K562 (cell line): Measurements from ENCODE around the gene CEBPZ. TPM values are rescaled to one million over a fixed set of nuclear protein-coding genes. Genes with fewer than 3 reads are reported as not detected.

Experiments
- CBX5 ChIP-seq: IDR thresholded peaks from 2 replicates; pipeline ENCODE4 v1.6.1; 2014; ENCODE audit warnings: low read depth, borderline replicate concordance
- SAFB ChIP-seq: fragments of 200-400 bp; formaldehyde crosslinking; IDR thresholded peaks from 2 replicates; pipeline ENCODE4 v1.6.1; 2017; ENCODE audit warnings: low read depth, low read length, borderline replicate concordance
- TBL1XR1 ChIP-seq, 2 experiments: IDR thresholded peaks; 2 replicates each; pipeline ENCODE4 v1.6.1; 2012; ENCODE audit warnings: improper control_type of control experiment in 2 of 2, low read length in 2 of 2, mild to moderate bottlenecking in 1 of 2
- ZNF445 ChIP-seq: fragments of 250-450 bp; sonication (Bioruptor Pico); IDR thresholded peaks from 2 replicates; pipeline ENCODE4 v1.4.0; 2020; ENCODE audit warnings: low read depth, mild to moderate bottlenecking, moderate library complexity
- polyA plus RNA-seq, 8 experiments: library from polyadenylated mRNA; depleted of rRNA in 4 of 8; stranded (reverse) in 5 of 8; unstranded in 3 of 8; fragments of >200 nt; fragmentation: Nextera tagmentation in 2 of 8; fragmentation: Illumina TruSeq in 1 of 8; extraction: Ambion mirVana in 2 of 8; extraction: Trizol in 1 of 8; gene quantifications; 2 replicates each; pipeline versions ENCODE4 v1.2.1 to v1.2.3, GENCODE V29; 2011 to 2014; ENCODE audit warnings: inconsistent platforms in 1 of 8, missing spikeins in 1 of 8
- total RNA-seq, 7 experiments: library from RNA; depleted of rRNA in 6 of 7; stranded (reverse); fragments of >200 nt in 6 of 7; fragmentation: Illumina TruSeq in 2 of 7; extraction: Trizol in 2 of 7; gene quantifications; 2 replicates each; pipeline versions ENCODE4 v1.2.1 to v1.2.3, GENCODE V29; 2011 to 2021; ENCODE audit warnings: low replicate concordance in 1 of 7
- TF ChIP-seq, protein P1 (sequence below), 2 experiments: fragments of 450-650 bp; formaldehyde crosslinking in 1 of 2; IDR thresholded peaks; 2 replicates each; pipeline versions ENCODE4 v1.4.0 to v1.6.1; 2014 to 2020; ENCODE audit warnings: mild to moderate bottlenecking in 2 of 2, borderline replicate concordance in 1 of 2, low read depth in 1 of 2
- TF ChIP-seq, protein P2 (sequence below): fragments of 450-650 bp; IDR thresholded peaks from 2 replicates; pipeline ENCODE4 v1.6.1; 2016; ENCODE audit warnings: mild to moderate bottlenecking, moderate library complexity

The CEBPZ gene
- total and polyA plus RNA-seq, 9 of the 15 experiments (the other 6 are each of a cell fraction or from before 2014, with no cell fraction given), result 49.7 to 160 (median 82.8) TPM

DNA sequence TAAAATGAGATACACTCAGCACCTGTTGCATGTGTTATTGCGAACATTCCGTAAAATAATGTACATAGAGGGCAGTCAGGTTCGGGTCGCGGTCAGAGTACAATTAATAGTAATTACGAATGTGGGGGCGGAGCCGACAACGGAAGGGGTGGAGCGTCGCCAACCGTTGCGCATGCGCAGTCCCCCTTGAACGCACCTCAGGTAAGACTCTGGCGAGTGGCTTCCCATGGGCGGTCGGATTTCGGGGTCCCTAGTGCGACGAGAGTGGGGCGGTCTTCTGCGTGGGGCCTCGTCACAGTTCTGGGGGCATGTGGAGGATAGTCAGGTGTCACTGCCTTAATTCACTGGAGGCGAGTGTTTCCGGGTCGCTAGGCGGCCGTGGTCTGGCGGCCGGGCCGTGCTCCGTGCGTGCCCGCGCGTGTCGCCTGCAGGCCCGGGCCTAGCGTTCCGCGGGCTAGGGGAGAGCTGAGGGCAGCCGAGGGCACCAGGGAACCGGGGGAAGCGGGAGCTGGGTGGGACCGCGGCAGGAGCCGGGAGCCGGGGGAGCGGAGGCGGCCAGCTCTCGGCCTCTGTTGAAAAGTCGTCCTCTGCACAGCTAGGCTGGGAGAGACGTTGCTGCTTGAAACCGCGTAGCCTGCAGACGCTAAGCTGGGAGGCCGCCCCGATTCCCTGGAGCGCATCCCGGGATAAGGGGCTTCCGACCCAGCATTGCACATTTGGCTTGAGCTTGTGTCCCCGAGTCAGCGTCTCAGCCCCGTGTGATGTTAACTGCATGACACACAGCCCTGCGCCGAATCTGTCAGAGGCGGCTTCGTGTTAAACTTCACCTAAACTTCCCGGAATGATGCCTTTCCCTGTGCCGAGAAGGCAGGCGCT lies 34.8 kb downstream of the CEBPZ start, which contains the start of gene CEBPZOS (continued):
- TF ChIP-seq, protein P1, sequence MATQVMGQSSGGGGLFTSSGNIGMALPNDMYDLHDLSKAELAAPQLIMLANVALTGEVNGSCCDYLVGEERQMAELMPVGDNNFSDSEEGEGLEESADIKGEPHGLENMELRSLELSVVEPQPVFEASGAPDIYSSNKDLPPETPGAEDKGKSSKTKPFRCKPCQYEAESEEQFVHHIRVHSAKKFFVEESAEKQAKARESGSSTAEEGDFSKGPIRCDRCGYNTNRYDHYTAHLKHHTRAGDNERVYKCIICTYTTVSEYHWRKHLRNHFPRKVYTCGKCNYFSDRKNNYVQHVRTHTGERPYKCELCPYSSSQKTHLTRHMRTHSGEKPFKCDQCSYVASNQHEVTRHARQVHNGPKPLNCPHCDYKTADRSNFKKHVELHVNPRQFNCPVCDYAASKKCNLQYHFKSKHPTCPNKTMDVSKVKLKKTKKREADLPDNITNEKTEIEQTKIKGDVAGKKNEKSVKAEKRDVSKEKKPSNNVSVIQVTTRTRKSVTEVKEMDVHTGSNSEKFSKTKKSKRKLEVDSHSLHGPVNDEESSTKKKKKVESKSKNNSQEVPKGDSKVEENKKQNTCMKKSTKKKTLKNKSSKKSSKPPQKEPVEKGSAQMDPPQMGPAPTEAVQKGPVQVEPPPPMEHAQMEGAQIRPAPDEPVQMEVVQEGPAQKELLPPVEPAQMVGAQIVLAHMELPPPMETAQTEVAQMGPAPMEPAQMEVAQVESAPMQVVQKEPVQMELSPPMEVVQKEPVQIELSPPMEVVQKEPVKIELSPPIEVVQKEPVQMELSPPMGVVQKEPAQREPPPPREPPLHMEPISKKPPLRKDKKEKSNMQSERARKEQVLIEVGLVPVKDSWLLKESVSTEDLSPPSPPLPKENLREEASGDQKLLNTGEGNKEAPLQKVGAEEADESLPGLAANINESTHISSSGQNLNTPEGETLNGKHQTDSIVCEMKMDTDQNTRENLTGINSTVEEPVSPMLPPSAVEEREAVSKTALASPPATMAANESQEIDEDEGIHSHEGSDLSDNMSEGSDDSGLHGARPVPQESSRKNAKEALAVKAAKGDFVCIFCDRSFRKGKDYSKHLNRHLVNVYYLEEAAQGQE (IDR thresholded peaks at IDR 0.05; ENCODE audit: borderline replicate concordance), result no peak
- TF ChIP-seq, protein P1 (CRISPR knock-in tag; IDR thresholded peaks at IDR 0.05; ENCODE audit: low read depth), result peak; percentile 49; the same call in 1 of the 2 replicates
- no peak for TF ChIP-seq CBX5
- 0 out of 2 replicates have a peak, but pooled peaks have one; percentile 49 for TF ChIP-seq SAFB
- 0 out of 4 replicates have a peak, but pooled peaks of 1 of the 2 experiments have one; percentile 12 for TF ChIP-seq TBL1XR1 (IDR thresholded peaks at IDR 0.05; ENCODE audit: low read length in 2 of 2)
- TF ChIP-seq ZNF445, result no peak
- TF ChIP-seq, protein P2, sequence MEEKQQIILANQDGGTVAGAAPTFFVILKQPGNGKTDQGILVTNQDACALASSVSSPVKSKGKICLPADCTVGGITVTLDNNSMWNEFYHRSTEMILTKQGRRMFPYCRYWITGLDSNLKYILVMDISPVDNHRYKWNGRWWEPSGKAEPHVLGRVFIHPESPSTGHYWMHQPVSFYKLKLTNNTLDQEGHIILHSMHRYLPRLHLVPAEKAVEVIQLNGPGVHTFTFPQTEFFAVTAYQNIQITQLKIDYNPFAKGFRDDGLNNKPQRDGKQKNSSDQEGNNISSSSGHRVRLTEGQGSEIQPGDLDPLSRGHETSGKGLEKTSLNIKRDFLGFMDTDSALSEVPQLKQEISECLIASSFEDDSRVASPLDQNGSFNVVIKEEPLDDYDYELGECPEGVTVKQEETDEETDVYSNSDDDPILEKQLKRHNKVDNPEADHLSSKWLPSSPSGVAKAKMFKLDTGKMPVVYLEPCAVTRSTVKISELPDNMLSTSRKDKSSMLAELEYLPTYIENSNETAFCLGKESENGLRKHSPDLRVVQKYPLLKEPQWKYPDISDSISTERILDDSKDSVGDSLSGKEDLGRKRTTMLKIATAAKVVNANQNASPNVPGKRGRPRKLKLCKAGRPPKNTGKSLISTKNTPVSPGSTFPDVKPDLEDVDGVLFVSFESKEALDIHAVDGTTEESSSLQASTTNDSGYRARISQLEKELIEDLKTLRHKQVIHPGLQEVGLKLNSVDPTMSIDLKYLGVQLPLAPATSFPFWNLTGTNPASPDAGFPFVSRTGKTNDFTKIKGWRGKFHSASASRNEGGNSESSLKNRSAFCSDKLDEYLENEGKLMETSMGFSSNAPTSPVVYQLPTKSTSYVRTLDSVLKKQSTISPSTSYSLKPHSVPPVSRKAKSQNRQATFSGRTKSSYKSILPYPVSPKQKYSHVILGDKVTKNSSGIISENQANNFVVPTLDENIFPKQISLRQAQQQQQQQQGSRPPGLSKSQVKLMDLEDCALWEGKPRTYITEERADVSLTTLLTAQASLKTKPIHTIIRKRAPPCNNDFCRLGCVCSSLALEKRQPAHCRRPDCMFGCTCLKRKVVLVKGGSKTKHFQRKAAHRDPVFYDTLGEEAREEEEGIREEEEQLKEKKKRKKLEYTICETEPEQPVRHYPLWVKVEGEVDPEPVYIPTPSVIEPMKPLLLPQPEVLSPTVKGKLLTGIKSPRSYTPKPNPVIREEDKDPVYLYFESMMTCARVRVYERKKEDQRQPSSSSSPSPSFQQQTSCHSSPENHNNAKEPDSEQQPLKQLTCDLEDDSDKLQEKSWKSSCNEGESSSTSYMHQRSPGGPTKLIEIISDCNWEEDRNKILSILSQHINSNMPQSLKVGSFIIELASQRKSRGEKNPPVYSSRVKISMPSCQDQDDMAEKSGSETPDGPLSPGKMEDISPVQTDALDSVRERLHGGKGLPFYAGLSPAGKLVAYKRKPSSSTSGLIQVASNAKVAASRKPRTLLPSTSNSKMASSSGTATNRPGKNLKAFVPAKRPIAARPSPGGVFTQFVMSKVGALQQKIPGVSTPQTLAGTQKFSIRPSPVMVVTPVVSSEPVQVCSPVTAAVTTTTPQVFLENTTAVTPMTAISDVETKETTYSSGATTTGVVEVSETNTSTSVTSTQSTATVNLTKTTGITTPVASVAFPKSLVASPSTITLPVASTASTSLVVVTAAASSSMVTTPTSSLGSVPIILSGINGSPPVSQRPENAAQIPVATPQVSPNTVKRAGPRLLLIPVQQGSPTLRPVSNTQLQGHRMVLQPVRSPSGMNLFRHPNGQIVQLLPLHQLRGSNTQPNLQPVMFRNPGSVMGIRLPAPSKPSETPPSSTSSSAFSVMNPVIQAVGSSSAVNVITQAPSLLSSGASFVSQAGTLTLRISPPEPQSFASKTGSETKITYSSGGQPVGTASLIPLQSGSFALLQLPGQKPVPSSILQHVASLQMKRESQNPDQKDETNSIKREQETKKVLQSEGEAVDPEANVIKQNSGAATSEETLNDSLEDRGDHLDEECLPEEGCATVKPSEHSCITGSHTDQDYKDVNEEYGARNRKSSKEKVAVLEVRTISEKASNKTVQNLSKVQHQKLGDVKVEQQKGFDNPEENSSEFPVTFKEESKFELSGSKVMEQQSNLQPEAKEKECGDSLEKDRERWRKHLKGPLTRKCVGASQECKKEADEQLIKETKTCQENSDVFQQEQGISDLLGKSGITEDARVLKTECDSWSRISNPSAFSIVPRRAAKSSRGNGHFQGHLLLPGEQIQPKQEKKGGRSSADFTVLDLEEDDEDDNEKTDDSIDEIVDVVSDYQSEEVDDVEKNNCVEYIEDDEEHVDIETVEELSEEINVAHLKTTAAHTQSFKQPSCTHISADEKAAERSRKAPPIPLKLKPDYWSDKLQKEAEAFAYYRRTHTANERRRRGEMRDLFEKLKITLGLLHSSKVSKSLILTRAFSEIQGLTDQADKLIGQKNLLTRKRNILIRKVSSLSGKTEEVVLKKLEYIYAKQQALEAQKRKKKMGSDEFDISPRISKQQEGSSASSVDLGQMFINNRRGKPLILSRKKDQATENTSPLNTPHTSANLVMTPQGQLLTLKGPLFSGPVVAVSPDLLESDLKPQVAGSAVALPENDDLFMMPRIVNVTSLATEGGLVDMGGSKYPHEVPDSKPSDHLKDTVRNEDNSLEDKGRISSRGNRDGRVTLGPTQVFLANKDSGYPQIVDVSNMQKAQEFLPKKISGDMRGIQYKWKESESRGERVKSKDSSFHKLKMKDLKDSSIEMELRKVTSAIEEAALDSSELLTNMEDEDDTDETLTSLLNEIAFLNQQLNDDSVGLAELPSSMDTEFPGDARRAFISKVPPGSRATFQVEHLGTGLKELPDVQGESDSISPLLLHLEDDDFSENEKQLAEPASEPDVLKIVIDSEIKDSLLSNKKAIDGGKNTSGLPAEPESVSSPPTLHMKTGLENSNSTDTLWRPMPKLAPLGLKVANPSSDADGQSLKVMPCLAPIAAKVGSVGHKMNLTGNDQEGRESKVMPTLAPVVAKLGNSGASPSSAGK, result peak; percentile 96
